Ovary (tissue), 9 donors: ENCODE data around the gene PDZD4. TPM values are rescaled to one million over a fixed set of nuclear protein-coding genes. Genes with fewer than 3 reads are reported as not detected.

ENCODE experiments used
- DNase-seq, 5 donors: peaks; one replicate each; pipeline ENCODE4 v3.0.0-alpha.2; 2019 to 2020
- H3K27ac ChIP-seq, 2 donors: fragments of 200-600 bp; one replicate each; pipeline versions ENCODE4 v1.5.1 to v1.8.0; 2019 to 2022
- H3K27me3 ChIP-seq: fragments of 200-600 bp; one replicate; pipeline ENCODE4 v1.8.0; 2022
- H3K36me3 ChIP-seq: fragments of 200-600 bp; sonication (generic); one replicate; pipeline ENCODE4 v1.5.1; 2019
- H3K4me1 ChIP-seq: one replicate; pipeline ENCODE4 v1.8.1; 2013; ENCODE audit warnings: mild to moderate bottlenecking, moderate library complexity; ENCODE audit not compliant: insufficient read depth
- H3K4me3 ChIP-seq: fragments of 200-600 bp; sonication (generic); one replicate; pipeline ENCODE4 v1.5.1; 2017
- H3K9me3 ChIP-seq, 2 donors: fragments of 200-600 bp in 1 of 2; sonication (generic) in 1 of 2; one replicate each; pipeline versions ENCODE4 v1.5.1 to v1.8.1; 2013 to 2019; ENCODE audit warnings: mild to moderate bottlenecking in 1 of 2, moderate library complexity in 1 of 2
- EP300 ChIP-seq: sonication (generic); formaldehyde crosslinking; IDR thresholded peaks from one replicate; pipeline ENCODE4 v1.6.1; 2017; ENCODE audit warnings: antibody characterized with exemption
- POLR2A ChIP-seq: fragments of 450-650 bp; IDR thresholded peaks from one replicate; pipeline ENCODE4 v1.6.1; 2017; ENCODE audit warnings: antibody characterized with exemption, mild to moderate bottlenecking, moderate library complexity
- WGBS, 3 donors: extraction: QIAGEN DNeasy Blood & Tissue Kit in 1 of 3; methylation state at CpG; one replicate each; pipeline versions ENCODE4 v1.1.5 to v1.1.7; 2013 to 2017; 5-methylcytosine and 5-hydroxymethylcytosine counted together
- intact Hi-C, 4 donors: fragments of 100-400 bp; cut with DNase I; formaldehyde crosslinking; loops; one replicate each; pipeline versions ENCODE4 v1.11.0 to v1.15.1; 2022 to 2023
- polyA plus RNA-seq, 2 donors: library from polyadenylated mRNA; stranded (reverse); fragments of 200-250 nt in 1 of 2; fragments of 350-450 nt in 1 of 2; fragmentation: Illumina TruSeq in 1 of 2; extraction: RNeasy Lipid Tissue Mini Kit (QIAGEN cat#74804) in 1 of 2; gene quantifications; one replicate each; pipeline ENCODE4 v1.2.3, GENCODE V29; 2013 to 2014
- total RNA-seq, 7 donors: library from RNA; depleted of rRNA in 2 of 7; stranded (reverse); fragments of >200 nt in 2 of 7; fragmentation: NEBNext Ultra II Directional in 3 of 7; extraction: Animal tissue kit (Norgen Biotek cat#: 25700) in 3 of 7; gene quantifications; one replicate each; pipeline versions ENCODE4 v1.1.0 to v1.2.4, GENCODE V29; 2016 to 2023
- TF ChIP-seq, protein P1 (sequence below), 3 donors: fragments of 450-650 bp in 2 of 3; fragments of 200-600 bp in 1 of 3; IDR thresholded peaks; one replicate each; pipeline versions ENCODE4 v1.5.1 to v1.8.0; 2016 to 2022; ENCODE audit warnings: antibody characterized with exemption in 3 of 3, mild to moderate bottlenecking in 1 of 3
- donor health status: DM: no; HTN: no; CAD: no; lungs with moderate emphysema.
- donor health status: DM: no; HTN: no; CAD: no.
- donor health status: Bipolar disorder and iron deficiency.
- donor health status: DM: yes; HTN: yes; CAD: no.
- donor health status: DM: no; HTN: no; CAD: no.
- donor health status: DM: yes; HTN: yes; CAD: no.

Gene PDZD4
- total and polyA plus RNA-seq, 9 donors, result 0.73 to 8.6 (median 2.2) TPM

DNA sequence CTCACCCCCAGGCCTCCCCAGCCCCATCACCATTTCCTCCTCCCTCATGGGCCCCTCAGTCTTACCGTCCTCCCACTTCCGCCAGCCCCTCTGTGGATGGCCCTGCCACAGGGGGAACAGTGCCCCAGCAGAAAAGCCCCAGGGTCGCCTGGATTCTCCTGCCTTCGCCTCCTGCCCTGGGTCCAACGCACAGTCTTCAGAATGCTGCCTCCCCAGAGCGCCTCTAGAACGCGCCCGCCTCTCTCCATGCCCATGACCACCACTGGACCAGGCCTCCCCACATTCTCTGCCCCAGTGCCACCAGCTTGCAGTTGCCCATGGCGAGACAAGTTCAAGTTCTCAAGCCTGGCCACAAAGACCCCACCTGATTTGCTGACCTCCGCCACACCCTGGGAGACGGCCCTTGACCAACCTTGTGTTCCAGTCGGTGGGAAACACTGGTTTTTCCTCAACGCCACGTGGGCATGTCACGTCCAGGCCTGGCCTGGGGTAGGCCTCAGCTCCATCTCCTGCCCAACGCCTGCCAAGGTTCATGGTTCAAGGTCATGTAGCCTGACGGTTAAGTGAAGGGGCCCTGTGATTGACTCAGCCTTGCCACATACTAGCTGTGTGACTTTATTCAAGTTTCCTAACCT is 66.9 kb downstream of the PDZD4 start:
- H3K27me3 ChIP-seq, result no peaks in the 10 kb centered on the region
- intact Hi-C loops, result loop anchor here in 1 of 4 donors (5.0 kb wide), 1 partner anchor 189 kb away; no protein-coding TSS in a partner anchor
- no peaks in the 10 kb centered on the region for H3K4me1 ChIP-seq
- peak in 2 of 5 donors; percentile 28 to 35 for DNase-seq
- no peak for TF ChIP-seq POLR2A
- no peak for TF ChIP-seq EP300
- TF ChIP-seq, protein P1, sequence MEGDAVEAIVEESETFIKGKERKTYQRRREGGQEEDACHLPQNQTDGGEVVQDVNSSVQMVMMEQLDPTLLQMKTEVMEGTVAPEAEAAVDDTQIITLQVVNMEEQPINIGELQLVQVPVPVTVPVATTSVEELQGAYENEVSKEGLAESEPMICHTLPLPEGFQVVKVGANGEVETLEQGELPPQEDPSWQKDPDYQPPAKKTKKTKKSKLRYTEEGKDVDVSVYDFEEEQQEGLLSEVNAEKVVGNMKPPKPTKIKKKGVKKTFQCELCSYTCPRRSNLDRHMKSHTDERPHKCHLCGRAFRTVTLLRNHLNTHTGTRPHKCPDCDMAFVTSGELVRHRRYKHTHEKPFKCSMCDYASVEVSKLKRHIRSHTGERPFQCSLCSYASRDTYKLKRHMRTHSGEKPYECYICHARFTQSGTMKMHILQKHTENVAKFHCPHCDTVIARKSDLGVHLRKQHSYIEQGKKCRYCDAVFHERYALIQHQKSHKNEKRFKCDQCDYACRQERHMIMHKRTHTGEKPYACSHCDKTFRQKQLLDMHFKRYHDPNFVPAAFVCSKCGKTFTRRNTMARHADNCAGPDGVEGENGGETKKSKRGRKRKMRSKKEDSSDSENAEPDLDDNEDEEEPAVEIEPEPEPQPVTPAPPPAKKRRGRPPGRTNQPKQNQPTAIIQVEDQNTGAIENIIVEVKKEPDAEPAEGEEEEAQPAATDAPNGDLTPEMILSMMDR (IDR thresholded peaks at IDR 0.05), result no peak
- H3K4me3 ChIP-seq, result no peak overlapping the region
- no peaks in the 10 kb centered on the region for H3K36me3 ChIP-seq
- 85 to 88% (median 88%) methylated on average over 18 of the region's 18 CpGs for WGBS, 3 donors
- no peaks in the 10 kb centered on the region for H3K9me3 ChIP-seq
- no peak overlapping the region for H3K27ac ChIP-seq

DNA sequence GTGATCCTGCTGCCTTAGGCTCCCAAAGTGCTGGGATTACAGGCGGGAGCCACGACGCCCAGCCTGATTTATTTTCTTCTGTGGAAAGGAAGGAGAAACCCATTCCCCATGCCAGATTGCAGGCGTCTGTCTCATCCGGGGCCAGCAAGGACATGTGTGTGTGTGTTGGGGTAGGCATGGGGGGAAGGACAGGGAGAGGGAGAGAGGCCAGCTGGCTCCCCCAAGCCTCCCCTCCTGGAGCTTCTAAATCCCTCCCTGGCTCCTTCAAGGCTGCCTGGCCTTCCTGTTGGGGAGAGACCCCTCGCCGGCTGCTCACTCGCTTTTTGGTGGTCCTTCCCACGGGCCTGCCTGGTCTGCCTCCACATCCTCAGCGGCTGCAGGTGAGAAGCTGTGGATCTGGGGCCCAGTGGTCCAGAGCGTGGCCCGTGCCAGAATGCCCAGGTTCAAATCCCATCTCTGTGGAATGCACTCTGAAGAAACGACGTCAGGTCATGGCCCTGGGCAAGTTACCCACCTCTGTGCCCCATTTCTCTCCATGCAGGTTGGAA is 67.6 kb downstream of the PDZD4 start:
- intact Hi-C loops, result loop anchor here in 1 of 4 donors (5.0 kb wide), 1 partner anchor 190 kb away; no protein-coding TSS in a partner anchor
- H3K27ac ChIP-seq, result no peak overlapping the region
- no peaks in the 10 kb centered on the region for H3K36me3 ChIP-seq
- H3K4me1 ChIP-seq, result no peaks in the 10 kb centered on the region
- 83 to 85% (median 84%) methylated on average over 14 of the region's 14 CpGs for WGBS, 3 donors
- no peak overlapping the region for H3K4me3 ChIP-seq
- no peak for DNase-seq
- no peaks in the 10 kb centered on the region for H3K27me3 ChIP-seq
- TF ChIP-seq, protein P1 (IDR thresholded peaks at IDR 0.05), result no peak
- no peak for TF ChIP-seq EP300
- TF ChIP-seq POLR2A, result no peak
- H3K9me3 ChIP-seq, result no peaks in the 10 kb centered on the region

DNA sequence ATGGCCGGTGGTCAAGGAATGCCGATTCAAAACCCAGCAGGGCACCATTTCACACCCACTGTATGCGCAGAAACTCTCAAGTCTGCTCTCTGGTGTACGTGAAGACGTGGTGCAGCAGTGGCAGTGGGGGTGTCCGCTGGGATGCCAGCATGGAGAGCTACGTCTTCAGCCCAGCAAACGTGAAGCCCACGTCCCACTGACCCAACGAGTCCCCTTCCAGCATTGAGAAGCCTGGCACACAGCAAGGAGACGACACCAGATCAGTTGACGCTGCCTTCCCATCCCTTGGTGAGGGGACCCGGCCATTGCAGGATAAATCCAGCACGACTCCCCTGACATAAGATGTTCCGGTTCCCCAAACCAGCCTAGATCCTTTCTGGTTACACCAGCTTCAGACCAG is 68.5 kb downstream of the PDZD4 start:
- DNase-seq, result peak in 1 of 5 donors; percentile 12
- no peaks in the 10 kb centered on the region for H3K9me3 ChIP-seq
- H3K27ac ChIP-seq, result no peak overlapping the region
- intact Hi-C loops, result loop anchor here in 1 of 4 donors (5.0 kb wide), 1 partner anchor 190 kb away; no protein-coding TSS in a partner anchor
- H3K4me1 ChIP-seq, result no peaks in the 10 kb centered on the region
- H3K27me3 ChIP-seq, result no peaks in the 10 kb centered on the region
- H3K4me3 ChIP-seq, result no peak overlapping the region
- WGBS, 3 donors, result 81 to 86% (median 84%) methylated on average over 15 of the region's 15 CpGs
- TF ChIP-seq, protein P1 (IDR thresholded peaks at IDR 0.05), result no peak
- no peak for TF ChIP-seq EP300
- no peak for TF ChIP-seq POLR2A
- no peaks in the 10 kb centered on the region for H3K36me3 ChIP-seq

DNA sequence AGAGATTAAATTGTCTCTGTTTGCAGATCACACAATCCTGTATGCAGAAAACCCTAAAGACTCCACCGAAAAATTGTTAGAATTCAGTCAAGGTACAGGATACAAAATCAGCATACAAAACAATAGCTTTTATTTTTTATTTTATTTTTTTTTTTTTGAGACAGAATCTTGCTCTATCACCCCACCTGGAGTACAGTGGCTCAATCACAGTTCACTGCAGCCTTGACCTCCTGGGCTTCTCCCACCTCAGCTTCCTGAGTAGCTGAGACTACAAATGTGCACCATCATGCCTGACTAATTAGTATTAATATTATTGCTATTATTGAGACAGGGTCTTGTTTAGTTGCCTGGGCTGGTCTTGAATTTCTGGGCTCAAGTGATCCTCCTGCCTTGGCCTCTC is 75.2 kb downstream of the PDZD4 start:
- Histone ChIP-seq H3K4me1 (no peaks in the 10 kb centered on the region), H3K27me3 (no peaks in the 10 kb centered on the region), H3K36me3 (no peaks in the 10 kb centered on the region), H3K9me3 (no peaks in the 10 kb centered on the region), H3K27ac (no peak overlapping the region), H3K4me3 (no peak overlapping the region)
- WGBS, 3 donors, result 73 to 85% (median 81%) methylated on average over 1 of the region's 1 CpG
- intact Hi-C loops, result no loop called here
- no peak for DNase-seq
- no peak for TF ChIP-seq EP300
- TF ChIP-seq, protein P1 (IDR thresholded peaks at IDR 0.05), result no peak
- TF ChIP-seq POLR2A, result no peak

Other genes with a start within 250 kb of the PDZD4 start
- gene CCNQ, start 231.4 kb downstream of the PDZD4 start, total RNA-seq, result 10 to 100 TPM; 15.5 to 20.0 (median 19.3) TPM
- 10 to 100 TPM; 16.8 to 23.8 TPM for gene CCNQ, start 231.4 kb downstream of the PDZD4 start, polyA plus RNA-seq
- gene DUSP9, start 183.3 kb downstream of the PDZD4 start, total RNA-seq, result 1 to 10 TPM in 3 of 7 donors, under 1 TPM in 4; 0.12 to 3.7 (median 0.74) TPM
- under 1 TPM in 1 of 2 donors, not detected in 1; 0.28 TPM for gene DUSP9, start 183.3 kb downstream of the PDZD4 start, polyA plus RNA-seq
- gene PNCK, start 156.7 kb downstream of the PDZD4 start, total RNA-seq, result 1 to 10 TPM in 4 of 7 donors, under 1 TPM in 2, not detected in 1; 0.51 to 5.9 (median 1.6) TPM
- gene PNCK, start 156.7 kb downstream of the PDZD4 start, polyA plus RNA-seq, result 1 to 10 TPM in 1 of 2 donors, under 1 TPM in 1; 0.87 to 1.1 TPM
- gene SLC6A8, start 142.6 kb downstream of the PDZD4 start, total RNA-seq, result 10 to 100 TPM in 5 of 7 donors, 1 to 10 TPM in 2; 6.3 to 23.5 (median 16.3) TPM
- 10 to 100 TPM in 1 of 2 donors, 1 to 10 TPM in 1; 7.5 to 10.0 TPM for gene SLC6A8, start 142.6 kb downstream of the PDZD4 start, polyA plus RNA-seq
- 100 to 1,000 TPM in 5 of 7 donors, 10 to 100 TPM in 2; 53.7 to 146 (median 126) TPM for gene BCAP31, start 106.2 kb downstream of the PDZD4 start, total RNA-seq
- gene BCAP31, start 106.2 kb downstream of the PDZD4 start, polyA plus RNA-seq, result 100 to 1,000 TPM; 151 to 195 TPM
- gene ABCD1, start 105.7 kb downstream of the PDZD4 start, total RNA-seq, result 10 to 100 TPM in 1 of 7 donors, 1 to 10 TPM in 6; 6.1 to 11.1 (median 9.1) TPM
- 1 to 10 TPM; 1.4 to 5.1 TPM for gene ABCD1, start 105.7 kb downstream of the PDZD4 start, polyA plus RNA-seq
- 1 to 10 TPM in 3 of 7 donors, under 1 TPM in 4; 0.46 to 5.0 (median 0.95) TPM for gene PLXNB3, start 66.3 kb downstream of the PDZD4 start, total RNA-seq
- 1 to 10 TPM in 1 of 2 donors, under 1 TPM in 1; 0.79 to 3.6 TPM for gene PLXNB3, start 66.3 kb downstream of the PDZD4 start, polyA plus RNA-seq
- gene SRPK3, start 49.5 kb downstream of the PDZD4 start, total RNA-seq, result 1 to 10 TPM; 1.1 to 2.1 (median 1.6) TPM
- under 1 TPM; 0.25 to 0.65 TPM for gene SRPK3, start 49.5 kb downstream of the PDZD4 start, polyA plus RNA-seq
- gene IDH3G, start 36.2 kb downstream of the PDZD4 start, total RNA-seq, result 10 to 100 TPM; 48.5 to 58.5 (median 54.7) TPM
- 10 to 100 TPM; 41.3 to 44.2 TPM for gene IDH3G, start 36.2 kb downstream of the PDZD4 start, polyA plus RNA-seq
- gene SSR4, start 35.9 kb downstream of the PDZD4 start, total RNA-seq, result 100 to 1,000 TPM; 123 to 181 (median 155) TPM
- 100 to 1,000 TPM; 120 to 261 TPM for gene SSR4, start 35.9 kb downstream of the PDZD4 start, polyA plus RNA-seq
- 1 to 10 TPM in 3 of 7 donors, under 1 TPM in 3, not detected in 1; 0.36 to 3.0 (median 1.1) TPM for gene L1CAM, start 55.6 kb upstream of the PDZD4 start, total RNA-seq
- 1 to 10 TPM in 1 of 2 donors, under 1 TPM in 1; 0.63 to 1.1 TPM for gene L1CAM, start 55.6 kb upstream of the PDZD4 start, polyA plus RNA-seq
- gene AVPR2, start 74.1 kb upstream of the PDZD4 start, total RNA-seq, result 1 to 10 TPM in 1 of 7 donors, under 1 TPM in 4, not detected in 2; 0.34 to 1.5 (median 0.50) TPM
- 1 to 10 TPM in 1 of 2 donors, not detected in 1; 1.3 TPM for gene AVPR2, start 74.1 kb upstream of the PDZD4 start, polyA plus RNA-seq
- 10 to 100 TPM in 5 of 7 donors, 1 to 10 TPM in 2; 7.0 to 22.3 (median 11.4) TPM for gene ARHGAP4, start 95.7 kb upstream of the PDZD4 start, total RNA-seq
- 10 to 100 TPM in 1 of 2 donors, 1 to 10 TPM in 1; 1.2 to 14.7 TPM for gene ARHGAP4, start 95.7 kb upstream of the PDZD4 start, polyA plus RNA-seq
- 10 to 100 TPM; 36.7 to 95.5 (median 64.2) TPM for gene NAA10, start 104.5 kb upstream of the PDZD4 start, total RNA-seq
- 10 to 100 TPM; 64.9 to 87.3 TPM for gene NAA10, start 104.5 kb upstream of the PDZD4 start, polyA plus RNA-seq
- gene RENBP, start 114.1 kb upstream of the PDZD4 start, total RNA-seq, result 1 to 10 TPM in 6 of 7 donors, under 1 TPM in 1; 0.80 to 4.9 (median 2.5) TPM
- 1 to 10 TPM; 1.2 to 2.8 TPM for gene RENBP, start 114.1 kb upstream of the PDZD4 start, polyA plus RNA-seq
- gene HCFC1, start 141.3 kb upstream of the PDZD4 start, total RNA-seq, result 10 to 100 TPM; 26.3 to 62.5 (median 53.1) TPM
- 10 to 100 TPM; 13.3 to 19.7 TPM for gene HCFC1, start 141.3 kb upstream of the PDZD4 start, polyA plus RNA-seq
- gene TMEM187, start 142.2 kb upstream of the PDZD4 start, total RNA-seq, result 10 to 100 TPM in 3 of 7 donors, 1 to 10 TPM in 4; 4.4 to 11.6 (median 9.4) TPM
- 1 to 10 TPM; 2.6 to 9.8 TPM for gene TMEM187, start 142.2 kb upstream of the PDZD4 start, polyA plus RNA-seq
- gene IRAK1, start 189.4 kb upstream of the PDZD4 start, total RNA-seq, result 10 to 100 TPM; 17.0 to 97.4 (median 52.6) TPM
- 10 to 100 TPM; 10.5 to 25.8 TPM for gene IRAK1, start 189.4 kb upstream of the PDZD4 start, polyA plus RNA-seq